ENCODE data around the gene KNOP1.

KNOP1 gene

GRCh38 chr16:19691161-19691711 lies 26.8 kb downstream of the KNOP1 start:
- no peaks in the 10 kb centered on the region for H3K9me3 ChIP-seq
- H3K27me3 ChIP-seq, result no peaks in the 10 kb centered on the region
- H3K36me3 ChIP-seq, result peaks cover 45% of the 10 kb centered on the region
- TF ChIP-seq CTCF (IDR thresholded peaks at IDR 0.05), result no peak
- H3K4me1 ChIP-seq (ENCODE audit: control insufficient read depth in 1 of 2, insufficient read depth in 1 of 2, low read depth in 1 of 2, low read length in 1 of 2), result no peaks in the 10 kb centered on the region
- no peak overlapping the region for H3K4me3 ChIP-seq (ENCODE audit: low read depth in 1 of 2, low read length in 1 of 2)
- no peak overlapping the region for H3K27ac ChIP-seq

GRCh38 chr16:19690196-19690595 lies 27.8 kb downstream of the KNOP1 start:
- no peak overlapping the region for H3K4me3 ChIP-seq (ENCODE audit: low read depth in 1 of 2, low read length in 1 of 2)
- H3K27me3 ChIP-seq, result no peaks in the 10 kb centered on the region
- no peaks in the 10 kb centered on the region for H3K4me1 ChIP-seq (ENCODE audit: control insufficient read depth in 1 of 2, insufficient read depth in 1 of 2, low read depth in 1 of 2, low read length in 1 of 2)
- H3K27ac ChIP-seq, result no peak overlapping the region
- peaks cover 49% of the 10 kb centered on the region for H3K36me3 ChIP-seq
- TF ChIP-seq CTCF (IDR thresholded peaks at IDR 0.05), result no peak
- H3K9me3 ChIP-seq, result no peaks in the 10 kb centered on the region

GRCh38 chr16:19689342-19689741 lies 28.7 kb downstream of the KNOP1 start:
- no peaks in the 10 kb centered on the region for H3K27me3 ChIP-seq
- H3K4me1 ChIP-seq (ENCODE audit: control insufficient read depth in 1 of 2, insufficient read depth in 1 of 2, low read depth in 1 of 2, low read length in 1 of 2), result no peaks in the 10 kb centered on the region
- peaks cover 55% of the 10 kb centered on the region for H3K36me3 ChIP-seq
- TF ChIP-seq CTCF (IDR thresholded peaks at IDR 0.05), result no peak
- no peak overlapping the region for H3K4me3 ChIP-seq (ENCODE audit: low read depth in 1 of 2, low read length in 1 of 2)
- H3K27ac ChIP-seq, result no peak overlapping the region
- no peaks in the 10 kb centered on the region for H3K9me3 ChIP-seq

GRCh38 chr16:19688396-19689024 lies 29.5 kb downstream of the KNOP1 start:
- Histone ChIP-seq H3K27ac (no peak overlapping the region), H3K27me3 (no peaks in the 10 kb centered on the region), H3K4me3 (ENCODE audit: low read depth in 1 of 2, low read length in 1 of 2) (no peak overlapping the region), H3K4me1 (ENCODE audit: control insufficient read depth in 1 of 2, insufficient read depth in 1 of 2, low read depth in 1 of 2, low read length in 1 of 2) (no peaks in the 10 kb centered on the region), H3K9me3 (no peaks in the 10 kb centered on the region), H3K36me3 (peaks cover 61% of the 10 kb centered on the region)
- TF ChIP-seq CTCF (IDR thresholded peaks at IDR 0.05), result no peak

GRCh38 chr16:19687279-19687678 lies 30.7 kb downstream of the KNOP1 start:
- Histone ChIP-seq H3K27me3 (no peaks in the 10 kb centered on the region), H3K4me3 (ENCODE audit: low read depth in 1 of 2, low read length in 1 of 2) (no peak overlapping the region), H3K36me3 (peaks cover 64% of the 10 kb centered on the region), H3K9me3 (no peaks in the 10 kb centered on the region), H3K4me1 (ENCODE audit: control insufficient read depth in 1 of 2, insufficient read depth in 1 of 2, low read depth in 1 of 2, low read length in 1 of 2) (no peaks in the 10 kb centered on the region), H3K27ac (no peak overlapping the region)
- no peak for TF ChIP-seq CTCF (IDR thresholded peaks at IDR 0.05)

Data from neutrophil (primary cell).